Endothelial cell of umbilical vein (primary cell): Measurements from ENCODE around the gene MFSD8.

ENCODE experiments used
- CTCF ChIP-seq, 2 donors: IDR thresholded peaks; 1 replicate in 1 of 2; 2 replicates in 1 of 2; pipeline ENCODE4 v1.5.1; 2011; ENCODE audit warnings: low read length in 2 of 2, mild to moderate bottlenecking in 2 of 2, moderate library complexity in 2 of 2, control low read depth in 1 of 2, inconsistent platforms in 1 of 2, low read depth in 1 of 2; ENCODE audit not compliant: insufficient read depth in 1 of 2; ENCODE audit errors: extremely low read depth in 1 of 2
- FOS ChIP-seq: IDR thresholded peaks from 2 replicates; pipeline ENCODE4 v1.6.1; 2011; ENCODE audit warnings: mild to moderate bottlenecking, low read length, moderate library complexity, borderline replicate concordance; ENCODE audit not compliant: insufficient read depth
- JUN ChIP-seq: IDR thresholded peaks from 2 replicates; pipeline ENCODE4 v1.6.1; 2011; ENCODE audit warnings: borderline replicate concordance, low read depth; ENCODE audit not compliant: insufficient read length, insufficient read depth
- MAX ChIP-seq: IDR thresholded peaks from 2 replicates; pipeline ENCODE4 v1.6.1; 2011; ENCODE audit not compliant: insufficient read depth, insufficient read length
- POLR2A ChIP-seq: IDR thresholded peaks from 2 replicates; pipeline ENCODE4 v1.6.1; 2012; ENCODE audit warnings: low read depth, mild to moderate bottlenecking, control low read depth, low read length

GRCh38 chr4:127982445-127982844 lies 17.5 kb upstream of the MFSD8 start:
- TF ChIP-seq FOS (no peak), POLR2A (no peak), CTCF (IDR thresholded peaks at IDR 0.05; ENCODE audit: extremely low read depth in 1 of 2, insufficient read depth in 1 of 2, low read depth in 1 of 2, low read length in 2 of 2) (no peak), MAX (no peak), JUN (no peak)
